ENCODE data around the gene SRPK2.
"Not testable (repeated sequence)": the region's sequence is repeated elsewhere in the genome, so short reads cannot be mapped to it uniquely, and the experiment has no call there.

The SRPK2 gene

GRCh38 chr7:105376908-105377533 is 11.7 kb downstream of the SRPK2 start:
- no peak for DNase-seq

DNA sequence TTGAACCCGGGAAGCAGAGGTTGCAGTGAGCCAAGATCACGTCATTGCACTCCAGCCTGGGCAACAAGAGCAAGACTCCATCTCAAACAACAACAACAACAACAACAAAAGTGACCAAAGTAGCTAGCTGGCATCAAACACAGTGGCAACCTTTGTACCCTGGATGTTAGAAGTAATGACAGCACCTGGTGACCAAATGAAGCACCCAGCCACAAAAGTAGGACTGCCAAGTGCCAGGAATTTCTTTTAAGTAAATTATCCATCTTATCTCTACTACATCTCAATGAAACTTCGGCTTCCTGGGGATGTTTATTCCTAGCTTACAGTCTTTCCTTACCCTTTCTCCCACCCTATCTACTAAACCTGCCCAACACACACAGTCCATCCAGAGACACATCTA is 18.8 kb downstream of the SRPK2 start:
- no peak for DNase-seq

DNA sequence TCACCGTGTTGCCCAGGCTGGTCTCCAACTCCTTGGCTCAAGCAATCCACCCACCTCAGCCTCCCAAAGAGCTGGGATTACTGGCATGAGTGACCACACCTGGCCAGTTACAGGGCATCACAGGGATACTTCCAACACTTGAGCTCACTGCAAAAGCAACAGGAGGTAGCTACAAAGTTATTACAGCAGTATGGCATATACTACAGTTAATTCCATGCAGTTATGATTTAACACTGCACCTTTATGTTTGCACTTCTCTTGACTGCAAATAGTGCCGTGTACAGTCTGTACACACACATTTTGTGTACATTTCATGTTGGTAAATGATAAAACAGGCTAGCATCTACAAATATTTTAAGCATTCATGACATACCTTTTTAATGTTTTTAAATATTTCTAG is 21.3 kb downstream of the SRPK2 start:
- no peak for DNase-seq

GRCh38 chr7:105365541-105366534 is 22.9 kb downstream of the SRPK2 start:
- DNase-seq, result no peak

- DNase-seq, result no peak
Measured at GRCh38 chr7:105364684-105365083, 24.0 kb downstream of the SRPK2 start.

- DNase-seq, result not testable (repeated sequence)
Measured at GRCh38 chr7:105363657-105364056, 25.1 kb downstream of the SRPK2 start.

DNA sequence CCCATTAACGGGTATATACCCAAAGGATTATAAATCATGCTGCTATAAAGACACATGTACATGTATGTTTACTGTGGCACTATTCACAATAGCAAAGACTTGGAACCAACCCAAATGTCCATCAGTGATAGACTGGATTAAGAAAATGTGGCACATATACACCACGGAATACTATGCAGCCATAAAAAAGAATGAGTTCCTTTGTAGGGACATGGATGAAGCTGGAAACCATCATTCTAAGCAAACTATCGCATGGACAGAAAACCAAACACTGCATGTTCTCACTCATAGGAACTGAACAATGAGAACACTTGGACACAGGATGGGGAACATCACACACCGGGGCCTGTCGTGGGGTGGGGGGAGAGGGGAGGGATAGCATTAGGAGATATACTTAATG is 26.0 kb downstream of the SRPK2 start:
- DNase-seq, result not testable (repeated sequence)

DNA sequence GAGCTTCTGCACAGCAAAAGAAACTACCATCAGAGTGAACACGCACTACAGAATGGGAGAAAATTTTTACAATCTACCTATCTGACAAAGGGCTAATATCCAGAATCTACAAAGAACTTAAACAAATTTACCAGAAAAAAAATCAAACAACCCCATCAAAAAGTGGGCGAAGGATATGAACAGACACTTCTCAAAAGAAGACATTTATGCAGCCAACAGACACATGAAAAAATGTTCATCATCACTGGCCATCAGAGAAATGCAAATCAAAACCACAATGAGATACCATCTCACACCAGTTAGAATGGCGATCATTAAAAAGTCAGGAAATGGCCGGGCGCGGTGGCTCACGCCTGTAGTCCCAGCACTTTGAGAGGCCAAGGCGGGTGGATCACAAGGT is 26.7 kb downstream of the SRPK2 start:
- not testable (repeated sequence) for DNase-seq

DNA sequence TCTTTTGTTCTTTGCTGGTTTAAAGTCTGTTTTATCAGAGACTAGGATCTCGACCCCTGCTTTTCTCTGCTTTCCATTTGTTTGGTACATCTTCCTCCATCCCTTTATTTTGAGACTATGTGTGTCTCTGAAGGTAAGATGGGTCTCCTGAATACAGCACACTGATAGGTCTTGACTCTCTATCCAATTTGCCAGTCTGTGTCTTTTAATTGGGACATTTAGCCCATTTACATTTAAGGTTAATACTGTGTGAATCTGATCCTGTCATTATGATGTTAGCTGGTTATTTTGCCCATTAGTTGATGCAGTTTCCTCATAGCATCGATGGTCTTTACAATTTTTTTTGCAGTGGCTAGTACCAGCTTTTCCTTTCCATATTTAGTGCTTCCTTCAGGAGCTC is 28.6 kb downstream of the SRPK2 start:
- not testable (repeated sequence) for DNase-seq

GRCh38 chr7:105355701-105356100 is 33.0 kb downstream of the SRPK2 start:
- no peak for DNase-seq

DNA sequence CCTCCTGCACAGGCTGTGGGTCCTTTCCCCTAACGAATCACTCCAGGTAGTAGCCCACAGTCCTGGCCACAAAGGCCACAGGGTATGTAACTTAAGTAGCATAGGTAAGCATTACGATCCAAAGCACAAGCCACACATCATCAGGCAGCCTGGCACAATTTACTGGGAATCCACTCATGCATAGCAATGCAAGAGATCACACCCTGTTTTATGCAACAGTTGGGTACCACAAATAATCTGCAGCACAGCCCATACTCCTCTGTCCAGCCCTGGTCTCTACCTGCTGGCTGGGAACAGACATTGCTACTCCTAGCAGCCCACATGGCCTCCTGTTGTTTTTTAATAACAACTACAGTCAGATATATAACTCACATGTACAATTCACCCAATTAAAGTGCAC is 34.3 kb downstream of the SRPK2 start:
- no peak for DNase-seq

GRCh38 chr7:105353752-105354328 is 34.9 kb downstream of the SRPK2 start:
- no peak for DNase-seq

- DNase-seq, result no peak
Measured at GRCh38 chr7:105352901-105353668, 35.6 kb downstream of the SRPK2 start.

DNA sequence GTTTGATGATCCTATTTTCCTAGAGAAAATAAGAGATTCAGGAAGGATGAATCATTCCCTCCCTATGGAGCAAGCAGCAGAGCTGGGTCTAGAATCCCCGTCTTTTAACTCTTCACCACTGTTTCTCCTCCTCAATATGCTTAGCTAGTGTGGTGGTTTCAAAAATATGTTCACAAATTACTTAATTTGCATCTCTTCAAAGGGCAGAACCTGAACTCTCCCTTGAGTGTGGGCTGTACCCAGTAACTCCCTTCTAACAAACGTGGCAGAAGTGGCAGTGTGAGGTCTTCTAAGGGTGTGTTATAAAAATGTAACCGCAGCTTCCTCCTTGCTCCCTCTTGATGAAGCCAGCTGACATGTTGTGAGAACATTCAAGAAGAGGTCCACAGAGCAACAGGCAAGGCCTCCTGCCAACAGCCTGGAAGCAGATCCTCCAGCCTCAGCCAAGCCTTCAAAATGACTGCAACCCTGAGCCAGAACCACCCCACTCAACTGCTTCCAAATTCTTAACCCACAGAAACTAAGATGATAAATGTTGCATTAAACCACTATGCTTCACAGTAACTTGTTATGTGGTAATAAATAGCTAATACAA is 36.6 kb downstream of the SRPK2 start:
- DNase-seq, result no peak

DNA sequence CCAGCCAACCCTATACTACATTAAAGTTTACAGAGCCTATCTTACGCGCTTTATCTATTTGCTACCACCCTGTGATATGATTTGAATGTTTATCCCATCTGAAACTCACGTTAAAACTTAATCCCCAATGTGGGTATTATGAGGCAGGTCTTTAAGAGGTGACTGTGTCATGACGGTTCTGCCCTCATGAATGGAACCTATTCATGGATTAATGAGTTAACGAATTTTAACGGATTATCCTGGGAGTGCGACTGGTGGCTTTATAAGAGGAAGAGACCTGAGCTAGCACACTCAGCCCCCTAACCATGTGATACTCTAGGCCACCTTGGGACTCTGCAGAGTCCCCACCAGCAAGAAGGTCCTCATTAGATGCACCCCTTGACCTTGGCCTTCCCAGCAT is 37.8 kb downstream of the SRPK2 start:
- no peak for DNase-seq

DNA sequence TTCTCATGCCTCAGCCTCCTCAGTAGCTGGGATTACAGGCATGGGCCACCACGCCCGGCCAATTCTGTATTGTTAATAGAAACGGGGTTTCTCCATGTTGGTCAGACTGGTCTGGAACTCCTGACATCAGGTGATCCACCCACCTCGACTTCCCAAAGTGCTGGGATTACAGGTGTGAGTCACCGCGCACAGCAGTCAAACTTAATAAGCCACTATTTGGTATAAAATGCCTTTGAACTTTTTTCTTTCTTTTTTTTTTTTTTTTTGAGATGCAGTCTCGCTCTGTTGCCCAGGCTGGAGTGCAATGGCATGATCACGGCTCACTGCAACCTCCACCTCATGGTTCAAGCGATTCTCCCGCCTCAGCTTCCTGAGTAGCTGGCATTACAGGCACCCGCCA is 40.5 kb downstream of the SRPK2 start:
- DNase-seq, result not testable (repeated sequence)

- DNase-seq, result no peak
Measured at GRCh38 chr7:105346593-105347322, 42.0 kb downstream of the SRPK2 start.

GRCh38 chr7:105346138-105346537 is 42.6 kb downstream of the SRPK2 start:
- no peak for DNase-seq

DNA sequence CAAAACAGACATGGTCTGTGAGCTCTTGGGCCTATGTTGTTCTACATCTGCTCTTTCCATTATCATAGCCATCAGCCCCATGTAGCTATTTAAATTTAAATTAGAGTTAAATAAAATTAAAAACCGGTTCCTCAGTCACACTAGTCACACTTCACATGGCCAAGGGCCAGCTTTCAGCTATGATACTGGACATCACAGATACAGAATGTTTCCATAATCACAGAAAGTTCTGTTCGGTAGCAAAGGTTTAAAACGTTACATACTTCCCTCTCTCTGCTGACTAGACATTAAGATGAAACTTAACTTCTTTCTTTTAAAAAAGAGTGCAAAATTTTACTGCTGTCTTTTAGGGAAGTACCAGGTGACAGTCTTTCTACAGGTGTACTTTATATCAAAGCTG is 43.0 kb downstream of the SRPK2 start:
- DNase-seq, result no peak

DNA sequence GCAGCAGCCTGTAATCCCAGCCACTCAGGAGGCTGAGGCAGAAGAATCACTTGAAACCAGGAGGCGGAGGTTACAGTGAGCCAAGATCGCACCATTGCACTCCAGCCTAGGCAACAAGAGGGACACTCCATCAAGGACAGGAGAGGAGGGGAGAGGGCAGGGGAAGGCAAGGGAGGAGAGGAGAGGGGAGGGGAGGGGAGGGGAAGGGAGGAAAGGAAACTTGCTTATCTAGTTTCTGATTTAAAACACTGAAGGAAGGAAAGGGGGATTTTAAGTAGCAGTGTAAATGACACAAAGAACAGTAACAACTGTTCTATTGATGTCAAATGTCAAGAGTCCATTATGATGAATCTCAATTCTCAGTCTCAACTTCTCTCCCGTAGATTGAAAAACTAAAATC is 43.7 kb downstream of the SRPK2 start:
- no peak for DNase-seq

DNA sequence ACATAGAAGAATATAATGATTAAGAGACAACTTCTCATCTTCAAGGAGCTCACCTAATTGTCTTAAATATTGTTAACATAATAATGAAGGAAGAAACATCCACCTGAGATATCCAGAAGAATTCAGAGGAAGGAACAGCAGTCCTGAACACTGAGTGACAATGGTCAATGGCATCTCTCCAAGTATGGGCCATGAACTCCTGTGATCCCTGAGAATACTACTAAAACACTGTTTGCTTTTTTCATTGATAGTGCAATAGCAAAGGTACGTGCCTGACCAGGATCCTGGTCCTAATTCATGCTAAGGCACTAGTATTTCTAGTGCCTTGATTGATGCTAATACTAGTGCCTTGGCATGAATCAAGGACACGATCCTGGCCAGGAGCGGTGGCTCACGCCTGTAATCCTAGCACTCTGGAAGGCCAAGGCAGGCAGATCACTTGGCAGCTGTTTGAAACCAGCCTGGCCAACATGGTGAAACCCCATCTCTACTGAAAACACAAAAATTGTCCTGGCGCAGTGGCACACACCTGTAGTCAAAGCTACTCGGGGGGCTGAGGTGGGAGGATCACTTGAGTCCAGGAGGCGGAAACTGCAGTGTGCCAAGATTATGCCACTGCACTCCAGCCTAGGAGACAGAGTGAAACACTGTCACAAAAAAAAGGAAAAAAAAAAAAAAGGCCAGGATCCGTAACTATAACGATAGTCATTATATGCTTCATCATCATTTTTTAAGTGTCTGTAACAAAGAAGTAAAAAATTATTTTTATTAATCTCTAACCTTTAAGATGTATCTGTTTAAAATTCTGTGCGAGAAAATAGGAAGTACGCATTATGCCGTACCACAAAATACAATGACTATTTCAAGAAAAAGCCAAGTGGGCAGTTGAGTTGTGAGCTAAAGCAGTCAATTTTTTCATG is 49.1 kb downstream of the SRPK2 start:
- DNase-seq, result no peak
